ENCODE measurements around the gene BTLA. TPM values are rescaled to one million over a fixed set of nuclear protein-coding genes. Genes with fewer than 3 reads are reported as not detected.
A peak's percentile ranks its signal among the peaks of the same experiment; 100 is the strongest.
"Not testable (repeated sequence)": the region's sequence is repeated elsewhere in the genome, so short reads cannot be mapped to it uniquely, and the experiment has no call there.

BTLA gene
- total RNA-seq, 2 donors from 2014 or later = 25.5 to 38.0 TPM

DNA sequence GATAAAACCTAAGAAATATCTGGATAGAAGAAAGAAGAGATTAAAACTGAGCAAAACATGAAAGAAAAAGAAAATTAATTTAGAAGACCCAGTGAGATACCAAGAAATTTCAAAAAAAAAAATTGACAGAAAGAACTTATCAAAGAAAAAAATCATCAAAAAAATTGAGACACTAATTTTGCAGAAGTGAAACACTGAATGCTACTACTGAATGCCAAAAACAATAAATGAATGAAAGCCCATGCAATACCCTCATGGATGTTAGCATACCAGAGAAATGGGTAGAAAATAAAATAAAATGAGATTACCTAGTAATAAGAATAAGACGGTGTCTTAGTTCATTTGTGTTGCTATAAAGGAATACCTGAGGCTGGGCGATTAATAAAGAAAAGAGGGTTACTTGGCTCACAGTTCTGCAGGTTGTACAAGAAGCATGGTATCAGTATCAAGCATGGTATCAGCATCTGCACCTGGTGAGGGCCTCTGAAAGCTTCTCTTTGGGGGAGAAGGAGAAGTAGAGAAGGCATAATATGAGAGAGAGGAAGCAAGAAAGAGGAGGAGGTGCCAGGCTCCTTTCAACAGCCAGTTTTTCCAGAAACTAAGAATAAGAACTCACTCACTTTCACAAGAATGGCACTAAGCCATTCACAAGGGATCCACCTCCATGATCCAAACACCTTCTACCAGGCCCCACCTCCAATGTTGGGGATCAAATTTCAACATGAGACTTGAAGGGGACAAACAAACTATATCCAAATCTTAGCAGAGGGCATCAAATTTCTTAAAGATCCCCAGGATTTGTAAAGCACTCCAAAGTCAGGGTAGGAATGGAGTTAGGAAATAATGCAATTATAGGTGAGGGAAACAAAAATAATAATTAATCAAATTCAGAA lies 73.2 kb downstream of the BTLA start:
- ATAC-seq = no peak
- H3K27ac Mint-ChIP-seq = no peak overlapping the region
- H3K9me3 Mint-ChIP-seq = no peaks in the 10 kb centered on the region
- no peak for DNase-seq (ENCODE audit: low spot score in 2 of 2)
- H3K36me3 Mint-ChIP-seq = peaks cover 0 to 3% of the 10 kb centered on the region in 2 donors

GRCh38 chr3:112425382-112425781 lies 73.9 kb downstream of the BTLA start:
- no peak for ATAC-seq

GRCh38 chr3:112424394-112424793 lies 74.9 kb downstream of the BTLA start:
- no peak overlapping the region for H3K27ac Mint-ChIP-seq
- no peak for ATAC-seq

More at GRCh38 chr3:112425382-112425781, 73.9 kb downstream of the BTLA start:
- no peaks in the 10 kb centered on the region for H3K36me3 Mint-ChIP-seq
- no peak overlapping the region for H3K27ac Mint-ChIP-seq
- no peaks in the 10 kb centered on the region for H3K9me3 Mint-ChIP-seq
- no peak for DNase-seq (ENCODE audit: low spot score in 2 of 2)

DNA sequence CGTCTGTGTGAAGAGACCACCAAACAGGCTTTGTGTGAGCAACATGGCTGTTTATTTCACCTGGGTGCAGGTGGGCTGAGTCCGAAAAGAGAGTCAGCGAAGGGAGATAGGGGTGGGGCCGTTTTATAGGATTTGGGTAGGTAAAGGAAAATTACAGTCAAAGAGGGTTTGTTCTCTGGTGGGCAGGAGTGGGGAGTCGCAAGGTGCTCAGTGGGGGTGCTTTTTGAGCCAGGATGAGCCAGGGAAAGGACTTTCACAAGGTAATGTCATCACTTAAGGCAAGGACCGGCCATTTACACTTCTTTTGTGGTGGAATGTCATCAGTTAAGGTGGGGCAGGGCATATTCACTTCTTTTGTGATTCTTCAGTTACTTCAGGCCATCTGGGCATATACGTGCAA lies 76.4 kb downstream of the BTLA start:
- ATAC-seq = not testable (repeated sequence)

More at GRCh38 chr3:112424394-112424793, 74.9 kb downstream of the BTLA start:
- no peaks in the 10 kb centered on the region for H3K9me3 Mint-ChIP-seq
- no peaks in the 10 kb centered on the region for H3K36me3 Mint-ChIP-seq
- no peak for DNase-seq (ENCODE audit: low spot score in 2 of 2)

GRCh38 chr3:112418526-112418925 lies 80.7 kb downstream of the BTLA start:
- H3K27ac Mint-ChIP-seq; ATAC-seq; DNase-seq (ENCODE audit: low spot score in 2 of 2); H3K36me3 Mint-ChIP-seq: not testable (repeated sequence)
- peaks cover 0 to 16% of the 10 kb centered on the region in 2 donors for H3K9me3 Mint-ChIP-seq

More for the DNA sequence above, 76.4 kb downstream of the BTLA start:
- H3K9me3 Mint-ChIP-seq; DNase-seq (ENCODE audit: low spot score in 2 of 2); H3K36me3 Mint-ChIP-seq: not testable (repeated sequence)
- peak overlapping the region in 1 of 2 donors; percentile 61 for H3K27ac Mint-ChIP-seq

DNA sequence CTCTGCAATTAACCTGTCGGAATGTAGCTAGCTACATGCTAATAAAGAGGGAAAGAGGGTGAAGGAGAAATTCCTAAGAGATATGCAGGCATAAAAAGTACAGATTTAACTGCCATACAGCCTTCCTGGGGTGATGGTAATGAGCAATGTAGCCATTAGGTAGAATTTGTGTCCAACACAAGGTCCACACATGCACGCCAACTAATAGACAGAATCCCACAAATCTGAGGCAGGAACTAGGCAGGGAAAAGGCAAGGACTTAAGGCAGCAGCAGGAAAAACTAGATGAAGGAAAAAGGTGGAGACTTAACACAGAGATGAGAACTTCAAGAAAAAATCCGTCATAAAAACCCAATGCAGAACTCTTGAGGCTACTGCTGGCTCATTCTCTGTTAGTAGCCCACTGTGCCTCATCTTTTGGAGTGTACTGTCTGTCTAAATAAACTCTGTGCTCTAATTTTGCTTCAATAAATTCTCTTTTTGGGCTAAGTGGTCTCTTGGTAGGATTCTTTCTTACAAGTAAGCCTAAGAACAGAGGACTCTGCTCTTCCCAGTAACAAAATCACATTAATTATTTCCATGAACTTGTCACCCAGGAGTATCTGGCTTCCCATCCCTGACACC lies 81.5 kb downstream of the BTLA start:
- H3K36me3 Mint-ChIP-seq = peaks cover 0 to 6% of the 10 kb centered on the region in 2 donors
- H3K27ac Mint-ChIP-seq = no peak overlapping the region

GRCh38 chr3:112416391-112417212 lies 82.7 kb downstream of the BTLA start:
- peaks cover 0 to 16% of the 10 kb centered on the region in 2 donors for H3K9me3 Mint-ChIP-seq
- ATAC-seq (no peak), DNase-seq (ENCODE audit: low spot score in 2 of 2) (no peak)
- H3K27ac Mint-ChIP-seq = no peak overlapping the region
- peaks cover 0 to 6% of the 10 kb centered on the region in 2 donors for H3K36me3 Mint-ChIP-seq

More for the DNA sequence above, 81.5 kb downstream of the BTLA start:
- no peak for ATAC-seq
- DNase-seq (ENCODE audit: low spot score in 2 of 2) = no peak
- peaks cover 0 to 16% of the 10 kb centered on the region in 2 donors for H3K9me3 Mint-ChIP-seq

DNA sequence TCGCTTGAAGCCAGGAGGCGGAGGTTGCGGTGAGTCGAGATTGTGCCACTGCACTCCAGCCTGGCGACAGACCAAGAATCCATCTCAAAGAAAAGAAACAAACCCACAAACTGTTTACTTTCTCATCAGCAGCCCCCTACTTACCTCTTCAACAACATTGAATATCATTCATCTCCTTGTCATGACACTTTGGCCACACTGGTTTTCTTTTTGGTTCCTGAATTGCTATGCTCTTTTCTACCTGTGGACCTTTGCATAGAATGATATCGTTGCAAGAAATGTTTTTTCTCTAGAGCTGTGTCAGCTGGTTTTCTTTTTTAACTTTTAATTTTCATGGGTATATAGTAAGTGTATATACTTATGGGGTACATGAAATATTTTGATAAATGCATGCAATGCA lies 83.9 kb downstream of the BTLA start:
- no peak for DNase-seq (ENCODE audit: low spot score in 2 of 2)

More for the DNA sequence above, 83.9 kb downstream of the BTLA start:
- Mint-ChIP-seq H3K9me3 (peaks cover 0 to 16% of the 10 kb centered on the region in 2 donors), H3K27ac (no peak overlapping the region), H3K36me3 (peaks cover 0 to 6% of the 10 kb centered on the region in 2 donors)
- no peak for ATAC-seq

Other genes starting within 250 kb of the BTLA start
- gene SLC9C1, start 205.3 kb downstream of the BTLA start, total RNA-seq = not detected
- gene CD200, start 166.3 kb downstream of the BTLA start, total RNA-seq = 10 to 100 TPM; 34.5 to 63.3 TPM
- 10 to 100 TPM; 52.5 to 55.3 TPM for gene ATG3, start 62.5 kb upstream of the BTLA start, total RNA-seq
- gene SLC35A5, start 62.6 kb upstream of the BTLA start, total RNA-seq = 10 to 100 TPM in 1 of 2 donors, 1 to 10 TPM in 1; 8.5 to 17.4 TPM
- under 1 TPM in 1 of 2 donors, not detected in 1; 0.47 TPM for gene CCDC80, start 141.7 kb upstream of the BTLA start, total RNA-seq

Measured in activated naive CD4-positive, alpha-beta T cell treated with anti-CD3 and anti-CD28 coated beads, Interleukin-2, amount 50 U/mL, for 72 hours (primary cell).